Neural cell (in vitro differentiated cells): ENCODE results near the gene PAX6. TPM values are rescaled to one million over a fixed set of nuclear protein-coding genes. Genes with fewer than 3 reads are reported as not detected.

Source experiments
- H2AFZ ChIP-seq: fragments of 200-600, 300-800 bp; sonication (generic), shearing (Covaris generic); 2 replicates; pipeline ENCODE4 v1.6.0; 2014; ENCODE audit warnings: low read depth, mild to moderate bottlenecking, antibody characterized with exemption, low read length, moderate library complexity
- H3F3A ChIP-seq: fragments of 200-600 bp; shearing (Covaris generic); 2 replicates; pipeline ENCODE4 v1.6.1; 2016; ENCODE audit warnings: mild to moderate bottlenecking, moderate library complexity, mixed read lengths, antibody characterized with exemption, low read length; ENCODE audit not compliant: insufficient read depth, poor library complexity, severe bottlenecking
- H3K27ac ChIP-seq: fragments of 200-600, 300-800 bp; sonication (generic), shearing (Covaris generic); 2 replicates; pipeline ENCODE4 v1.5.1; 2014; ENCODE audit warnings: mild to moderate bottlenecking, low read length, moderate library complexity
- H3K27me3 ChIP-seq: fragments of 300-800, 200-600 bp; sonication (generic), shearing (Covaris generic); 2 replicates; pipeline ENCODE4 v1.6.0; 2014; ENCODE audit warnings: mild to moderate bottlenecking, low read depth, low read length, moderate library complexity; ENCODE audit not compliant: insufficient read depth
- H3K36me3 ChIP-seq: fragments of 300-800, 200-600 bp; sonication (generic), shearing (Covaris generic); 2 replicates; pipeline ENCODE4 v1.5.1; 2014; ENCODE audit warnings: mild to moderate bottlenecking, antibody characterized with exemption, low read length, moderate library complexity; ENCODE audit not compliant: insufficient read depth
- H3K4me2 ChIP-seq: fragments of 300-800, 200-600 bp; sonication (generic), shearing (Covaris generic); 2 replicates; pipeline ENCODE4 v1.6.0; 2014; ENCODE audit warnings: mild to moderate bottlenecking, low read length
- H3K4me3 ChIP-seq: fragments of 300-800, 200-600 bp; sonication (generic), shearing (Covaris generic); 2 replicates; pipeline ENCODE4 v1.5.1; 2014; ENCODE audit warnings: mild to moderate bottlenecking, low read length, moderate library complexity
- H3K79me2 ChIP-seq: fragments of 200-600 bp; shearing (Covaris generic); replicated peaks from 2 replicates; pipeline ENCODE4 v1.6.0; 2014; ENCODE audit warnings: mild to moderate bottlenecking, low read length, moderate library complexity; ENCODE audit not compliant: insufficient read depth
- H3K9ac ChIP-seq: fragments of 300-800, 200-600 bp; sonication (generic), shearing (Covaris generic); 2 replicates; pipeline ENCODE4 v1.6.1; 2016; ENCODE audit warnings: mild to moderate bottlenecking, low read length, mixed read lengths
- H3K9me2 ChIP-seq: fragments of 200-600 bp; shearing (Covaris generic); 2 replicates; pipeline ENCODE4 v1.6.1; 2016; ENCODE audit warnings: mild to moderate bottlenecking, low read length, mixed read lengths; ENCODE audit not compliant: insufficient read depth
- H3K9me3 ChIP-seq: fragments of 200-600, 300-800 bp; sonication (generic), shearing (Covaris generic); 2 replicates; pipeline ENCODE4 v1.6.1; 2016; ENCODE audit warnings: mild to moderate bottlenecking, mixed run types, low read length, moderate library complexity, mixed read lengths
- H4K20me1 ChIP-seq: fragments of 200-600 bp; shearing (Covaris generic); 2 replicates; pipeline ENCODE4 v1.6.1; 2016; ENCODE audit warnings: mild to moderate bottlenecking, mixed run types; ENCODE audit not compliant: insufficient read depth
- EP300 ChIP-seq: fragments of 450-650 bp; conservative IDR thresholded peaks from 2 replicates; pipeline ENCODE4 v1.6.1; 2014; ENCODE audit warnings: antibody characterized with exemption, mild to moderate bottlenecking, moderate library complexity; ENCODE audit not compliant: poor library complexity, severe bottlenecking
- EZH2 ChIP-seq: fragments of 200-600, 300-800 bp; shearing (Covaris generic), sonication (generic); IDR thresholded peaks from 2 replicates; pipeline ENCODE4 v1.6.1; 2014; ENCODE audit warnings: antibody characterized with exemption, low read length, borderline replicate concordance, mild to moderate bottlenecking; ENCODE audit not compliant: insufficient read depth, poor library complexity, severe bottlenecking
- MXI1 ChIP-seq: fragments of 450-650 bp; conservative IDR thresholded peaks from 2 replicates; pipeline ENCODE4 v1.6.1; 2014; ENCODE audit warnings: antibody characterized with exemption, mild to moderate bottlenecking; ENCODE audit not compliant: poor library complexity, severe bottlenecking
- POLR2AphosphoS5 ChIP-seq: IDR thresholded peaks from 2 replicates; pipeline ENCODE4 v1.6.1; 2012
- RAD21 ChIP-seq: fragments of 450-650 bp; conservative IDR thresholded peaks from 2 replicates; pipeline ENCODE4 v1.6.1; 2014; ENCODE audit warnings: antibody characterized with exemption, mild to moderate bottlenecking, moderate library complexity
- REST ChIP-seq: IDR thresholded peaks from 2 replicates; pipeline ENCODE4 v1.6.1; 2012; ENCODE audit warnings: borderline replicate concordance
- SMC3 ChIP-seq: fragments of 450-650 bp; conservative IDR thresholded peaks from 2 replicates; pipeline ENCODE4 v1.6.1; 2014; ENCODE audit warnings: antibody characterized with exemption, mild to moderate bottlenecking, moderate library complexity; ENCODE audit not compliant: poor library complexity
- TAF1 ChIP-seq: IDR thresholded peaks from 2 replicates; pipeline ENCODE4 v1.6.1; 2012; ENCODE audit warnings: low read depth
- polyA plus RNA-seq: library from polyadenylated mRNA; depleted of rRNA; stranded (reverse); fragments of >200 nt; gene quantifications from 2 replicates; pipeline ENCODE4 v1.2.3, GENCODE V29; 2014
- TF ChIP-seq, protein P1 (sequence below): fragments of 450-650 bp; IDR thresholded peaks from 2 replicates; pipeline ENCODE4 v1.5.1; 2014; ENCODE audit warnings: antibody characterized with exemption, mild to moderate bottlenecking, moderate library complexity; ENCODE audit not compliant: poor library complexity, severe bottlenecking

Gene PAX6
- polyA plus RNA-seq, 1 donor from 2014 or later = 74.7 TPM

DNA sequence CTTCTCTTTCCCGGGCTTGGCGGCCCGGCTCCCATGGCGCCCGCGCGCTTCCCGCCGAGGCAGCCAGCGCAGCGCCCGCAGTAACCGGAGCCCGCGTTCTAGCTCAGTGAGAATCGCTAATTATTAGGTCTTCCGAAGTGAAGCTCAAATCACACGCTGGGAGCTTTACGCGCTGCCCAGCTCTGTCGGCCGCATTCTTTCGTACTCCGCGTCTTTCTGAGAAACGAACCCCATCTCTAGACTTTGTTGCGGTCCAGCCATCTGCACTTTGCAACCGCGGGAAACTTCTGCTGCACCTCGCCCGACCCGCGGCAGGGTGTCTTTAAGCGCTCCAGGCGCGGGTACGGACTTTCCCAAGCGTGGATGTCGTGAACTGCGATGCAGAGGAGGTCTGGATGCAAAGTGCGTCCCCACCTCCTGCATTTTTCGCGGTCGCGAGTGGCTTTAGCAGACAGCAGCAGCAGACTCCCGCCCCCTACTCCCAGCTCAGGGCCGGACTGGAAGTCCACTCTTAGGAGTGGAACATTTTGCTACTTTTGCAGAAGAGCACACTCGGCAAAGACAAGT, 6.0 kb upstream of the PAX6 start:
- H3K9me3 ChIP-seq = peaks cover 5% of the 10 kb centered on the region
- peaks cover 100% of the 10 kb centered on the region for H3K27me3 ChIP-seq
- TF ChIP-seq RAD21 = no peak
- TF ChIP-seq, protein P1, sequence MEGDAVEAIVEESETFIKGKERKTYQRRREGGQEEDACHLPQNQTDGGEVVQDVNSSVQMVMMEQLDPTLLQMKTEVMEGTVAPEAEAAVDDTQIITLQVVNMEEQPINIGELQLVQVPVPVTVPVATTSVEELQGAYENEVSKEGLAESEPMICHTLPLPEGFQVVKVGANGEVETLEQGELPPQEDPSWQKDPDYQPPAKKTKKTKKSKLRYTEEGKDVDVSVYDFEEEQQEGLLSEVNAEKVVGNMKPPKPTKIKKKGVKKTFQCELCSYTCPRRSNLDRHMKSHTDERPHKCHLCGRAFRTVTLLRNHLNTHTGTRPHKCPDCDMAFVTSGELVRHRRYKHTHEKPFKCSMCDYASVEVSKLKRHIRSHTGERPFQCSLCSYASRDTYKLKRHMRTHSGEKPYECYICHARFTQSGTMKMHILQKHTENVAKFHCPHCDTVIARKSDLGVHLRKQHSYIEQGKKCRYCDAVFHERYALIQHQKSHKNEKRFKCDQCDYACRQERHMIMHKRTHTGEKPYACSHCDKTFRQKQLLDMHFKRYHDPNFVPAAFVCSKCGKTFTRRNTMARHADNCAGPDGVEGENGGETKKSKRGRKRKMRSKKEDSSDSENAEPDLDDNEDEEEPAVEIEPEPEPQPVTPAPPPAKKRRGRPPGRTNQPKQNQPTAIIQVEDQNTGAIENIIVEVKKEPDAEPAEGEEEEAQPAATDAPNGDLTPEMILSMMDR = no peak
- TF ChIP-seq REST = no peak
- no peak for TF ChIP-seq EP300
- peak; percentile 40 for TF ChIP-seq EZH2
- no peak for TF ChIP-seq TAF1
- TF ChIP-seq SMC3 = no peak
- no peak for TF ChIP-seq MXI1
- TF ChIP-seq POLR2AphosphoS5 = peak; percentile 44
- H3K27ac ChIP-seq = no peak overlapping the region
- no peaks in the 10 kb centered on the region for H3F3A ChIP-seq
- no peak overlapping the region for H3K9ac ChIP-seq
- H3K4me2 ChIP-seq = no peak overlapping the region
- H3K79me2 ChIP-seq = no peaks in the 10 kb centered on the region
- no peak overlapping the region for H2AFZ ChIP-seq
- H3K4me3 ChIP-seq = peak overlapping the region; percentile 61
- no peaks in the 10 kb centered on the region for H3K36me3 ChIP-seq
- H4K20me1 ChIP-seq = no peaks in the 10 kb centered on the region
- H3K9me2 ChIP-seq = no peaks in the 10 kb centered on the region

- peaks cover 5% of the 10 kb centered on the region for H3K9me3 ChIP-seq
- H3K36me3 ChIP-seq = no peaks in the 10 kb centered on the region
- H3K27me3 ChIP-seq = peaks cover 99% of the 10 kb centered on the region
- TF ChIP-seq EZH2 (no peak), REST (no peak), RAD21 (no peak), MXI1 (no peak), SMC3 (no peak), EP300 (no peak), POLR2AphosphoS5 (no peak), TAF1 (no peak)
- TF ChIP-seq, protein P1 = no peak
- H3K79me2 ChIP-seq = no peaks in the 10 kb centered on the region
- no peak overlapping the region for H2AFZ ChIP-seq
- H4K20me1 ChIP-seq = no peaks in the 10 kb centered on the region
- peak overlapping the region; percentile 61 for H3K4me3 ChIP-seq
- no peak overlapping the region for H3K27ac ChIP-seq
- no peaks in the 10 kb centered on the region for H3F3A ChIP-seq
- no peaks in the 10 kb centered on the region for H3K9me2 ChIP-seq
- H3K4me2 ChIP-seq = no peak overlapping the region
- no peak overlapping the region for H3K9ac ChIP-seq
Observed at GRCh38 chr11:31816468-31817053, 5.4 kb upstream of the PAX6 start.
